ENCODE results near the gene TOMM20L.
"Not testable (repeated sequence)": the region's sequence is repeated elsewhere in the genome, so short reads cannot be mapped to it uniquely, and the experiment has no call there.

Gene TOMM20L

DNA sequence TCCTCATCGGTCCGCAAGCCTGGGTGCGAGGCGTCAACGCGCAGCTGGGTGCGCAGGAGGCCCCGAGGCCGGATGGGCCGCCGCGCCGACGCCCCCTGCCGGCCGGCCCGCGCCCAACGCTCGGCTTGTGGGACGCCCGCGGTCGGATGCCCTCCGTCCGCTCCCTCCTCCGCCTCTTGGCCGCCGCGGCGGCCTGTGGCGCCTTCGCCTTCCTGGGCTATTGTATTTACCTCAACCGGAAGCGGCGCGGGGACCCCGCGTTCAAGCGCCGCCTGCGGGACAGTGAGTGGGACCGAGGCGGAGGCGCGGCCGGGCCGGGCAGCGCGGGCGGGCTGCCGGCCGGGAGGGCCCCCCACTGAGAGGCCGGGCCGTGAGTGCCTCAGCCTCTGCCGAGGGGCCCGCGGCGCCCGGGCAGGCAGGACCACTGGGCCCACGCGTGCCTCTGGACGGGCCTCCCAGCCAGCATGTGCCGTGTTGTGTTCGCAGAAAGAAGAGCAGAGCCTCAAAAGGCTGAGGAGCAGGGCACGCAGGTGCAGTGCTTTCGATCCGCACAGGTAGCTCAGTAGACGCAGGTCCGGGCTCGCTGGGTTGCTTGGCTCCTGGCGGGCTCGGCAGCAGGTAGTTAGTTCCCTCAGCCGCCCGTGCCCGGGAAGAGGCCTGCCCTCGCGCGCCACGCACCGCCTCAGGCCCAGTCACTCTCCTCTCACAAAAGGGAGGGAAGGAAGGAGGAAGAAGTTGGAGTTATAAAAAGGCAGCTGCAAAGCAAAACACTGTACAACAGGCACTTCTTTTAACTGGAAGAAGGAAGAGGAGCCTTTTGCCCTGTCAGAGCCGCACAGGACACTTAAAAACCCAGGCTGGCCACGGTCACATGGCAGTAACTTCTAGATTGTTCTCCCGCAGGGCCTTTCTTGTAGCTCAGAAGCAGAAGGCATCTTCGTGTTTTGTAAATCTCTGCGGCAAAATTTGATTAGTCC, at the start of gene TOMM20L:
TSS of gene TOMM20L (plus strand) at position 119 of the 977 bp plus-strand sequence. CDS start at position 147, 28 bp downstream.
- peak; percentile 80 for DNase-seq (ENCODE audit: low spot score)

DNA sequence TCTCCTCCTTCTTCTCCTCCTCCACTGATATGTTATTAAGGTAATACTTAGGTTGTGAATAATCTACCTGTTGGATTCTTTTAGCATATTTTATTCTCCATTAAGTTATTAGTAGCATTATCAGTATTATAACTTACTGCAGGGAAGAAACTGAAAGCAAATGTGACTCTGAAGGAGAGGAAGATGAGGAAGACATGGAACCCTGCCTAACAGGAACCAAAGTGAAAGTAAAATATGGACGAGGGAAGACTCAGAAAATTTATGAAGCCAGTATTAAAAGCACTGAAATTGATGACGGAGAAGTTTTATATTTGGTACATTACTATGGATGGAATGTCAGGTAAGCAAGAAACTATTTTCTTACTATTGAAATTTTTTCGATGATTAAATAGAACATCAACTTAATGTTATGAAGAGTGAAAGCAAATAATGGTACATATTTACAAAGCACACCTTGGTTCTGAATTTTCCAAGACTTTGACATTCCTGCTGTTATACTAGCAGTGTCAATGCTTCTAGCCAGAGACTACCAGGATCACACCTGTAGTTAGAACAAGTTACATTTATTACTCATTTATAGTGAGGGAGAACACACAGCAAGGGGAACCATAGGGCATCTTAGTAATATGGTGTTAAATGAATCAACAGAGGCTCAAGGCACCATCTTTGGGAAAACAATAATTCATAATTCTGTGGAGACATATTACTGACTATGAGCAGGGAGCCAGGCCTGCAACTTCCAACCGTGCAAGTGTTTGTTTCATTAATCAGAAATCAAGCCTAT, 42.0 kb upstream of the TOMM20L start:
- DNase-seq (ENCODE audit: low spot score), result peak; percentile 55

DNA sequence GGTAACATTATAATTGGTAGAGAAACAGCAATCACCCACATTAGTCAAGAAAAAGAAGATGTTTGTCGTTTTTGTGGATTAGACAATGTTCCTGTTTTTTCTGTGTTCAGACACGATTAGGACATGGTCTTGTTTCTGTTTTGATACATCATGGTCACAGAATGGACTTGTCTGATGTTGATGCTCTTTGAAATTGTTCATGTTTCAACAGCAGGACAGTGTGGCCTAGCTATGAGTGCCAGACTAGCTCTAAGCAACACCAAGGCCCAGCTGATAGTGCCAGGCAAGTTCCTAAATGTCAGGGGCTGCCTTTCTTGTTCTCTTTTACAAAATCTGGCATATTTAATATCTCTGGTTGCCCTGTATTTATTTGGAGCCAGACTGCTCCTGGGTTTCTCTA, 40.9 kb upstream of the TOMM20L start:
- DNase-seq (ENCODE audit: low spot score), result no peak

DNA sequence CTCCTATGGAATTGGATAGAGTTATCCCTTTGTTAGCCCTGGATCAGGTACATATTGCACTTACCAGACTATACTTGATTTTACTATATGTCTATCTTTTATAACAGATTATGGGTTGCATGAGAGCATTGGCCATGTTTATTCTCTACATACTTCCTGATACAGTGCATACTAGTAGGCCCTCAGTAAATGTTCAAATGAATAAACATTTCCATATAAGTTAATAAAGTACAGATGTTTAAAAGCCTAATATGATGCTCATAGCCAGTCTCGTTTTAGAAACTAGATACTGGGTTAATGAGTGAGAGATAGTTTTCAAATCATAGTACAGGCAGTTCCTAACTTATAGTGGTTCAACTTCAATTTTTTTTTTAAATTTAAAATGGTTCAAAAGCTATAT, 39.5 kb upstream of the TOMM20L start:
- DNase-seq (ENCODE audit: low spot score), result no peak

DNA sequence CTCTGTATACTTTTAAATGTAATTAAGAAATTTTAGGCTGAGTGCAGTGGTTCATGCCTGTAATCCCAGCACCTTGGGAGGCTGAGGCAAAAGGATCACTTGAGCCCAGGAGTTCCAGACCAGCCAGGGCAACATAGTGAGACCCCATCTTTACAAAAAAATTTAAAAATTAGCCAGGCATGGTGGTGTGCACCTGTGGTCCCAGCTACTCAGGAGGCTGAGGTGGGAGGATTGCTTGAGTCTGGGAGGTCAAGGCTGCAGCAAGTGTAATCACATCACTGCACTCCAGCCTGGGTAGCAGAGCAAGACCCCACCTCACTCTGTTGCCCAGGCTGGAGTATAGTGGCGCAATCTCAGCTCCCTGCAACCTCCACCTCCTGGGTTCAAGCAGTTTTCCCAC, 33.5 kb upstream of the TOMM20L start:
- DNase-seq (ENCODE audit: low spot score), result not testable (repeated sequence)

DNA sequence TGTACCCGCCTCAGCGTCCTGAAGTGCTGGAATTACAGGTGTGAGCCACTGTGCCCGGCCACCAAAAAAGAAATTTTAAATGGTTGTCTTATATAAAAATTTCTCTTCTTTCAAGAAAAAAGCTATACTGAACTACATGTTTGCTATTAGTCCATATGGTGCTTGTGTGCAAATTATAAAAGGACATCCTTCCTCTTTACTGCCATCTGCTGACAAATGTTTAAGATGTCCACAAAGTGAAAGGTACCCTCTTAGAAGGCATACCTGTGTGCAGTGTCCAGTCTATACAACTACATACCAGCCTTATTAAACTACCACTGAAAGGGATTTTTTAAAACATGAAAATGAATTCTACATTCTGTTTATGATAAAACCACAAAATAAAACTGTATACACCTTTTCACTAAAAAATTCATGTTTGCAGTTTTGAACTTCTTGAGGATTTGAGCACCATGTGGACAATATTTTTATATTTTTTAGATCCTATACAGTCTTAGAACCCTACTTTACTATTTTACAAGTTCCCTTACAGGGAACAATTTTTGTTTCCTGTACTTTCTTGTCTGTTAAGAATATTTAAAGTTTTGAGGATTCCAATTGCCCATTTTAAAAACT, 32.8 kb upstream of the TOMM20L start:
- DNase-seq (ENCODE audit: low spot score), result peak; percentile 59

DNA sequence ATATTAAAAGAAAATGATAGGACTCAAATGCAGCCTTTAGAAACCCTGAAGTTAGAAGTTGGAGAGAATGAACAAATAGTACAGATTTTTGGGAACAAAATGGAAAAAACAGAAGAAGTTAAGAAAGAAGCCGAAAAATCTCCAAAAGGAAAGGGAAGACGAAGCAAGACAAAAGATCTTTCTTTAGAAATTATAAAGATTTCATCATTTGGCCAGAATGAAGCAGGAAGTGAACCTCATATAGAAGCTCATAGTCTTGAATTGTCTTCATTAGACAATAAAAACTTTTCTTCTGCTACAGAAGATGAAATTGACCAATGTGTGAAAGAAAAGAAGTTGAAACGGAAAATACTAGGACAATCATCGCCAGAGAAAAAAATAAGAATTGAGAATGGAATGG, 31.4 kb upstream of the TOMM20L start:
- DNase-seq (ENCODE audit: low spot score), result no peak

DNA sequence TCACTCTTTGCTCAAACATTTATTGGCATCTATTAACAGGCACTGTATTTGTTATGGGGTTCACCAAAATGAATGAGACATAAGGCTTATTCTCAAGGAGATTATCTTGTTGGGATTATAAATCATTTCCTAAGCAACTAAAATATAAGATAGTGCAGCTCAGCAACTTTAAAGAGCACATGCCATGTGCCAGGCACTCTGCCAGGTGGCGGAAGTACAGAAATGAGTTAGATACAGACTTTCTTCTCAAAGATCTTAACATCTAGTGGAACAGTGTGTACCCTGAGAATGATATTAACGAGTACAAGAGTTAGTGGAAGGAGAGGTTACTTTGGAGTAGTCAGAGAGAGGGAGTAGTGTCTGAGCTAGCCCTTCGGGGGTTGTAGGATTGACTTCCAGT, 28.4 kb upstream of the TOMM20L start:
- no peak for DNase-seq (ENCODE audit: low spot score)

DNA sequence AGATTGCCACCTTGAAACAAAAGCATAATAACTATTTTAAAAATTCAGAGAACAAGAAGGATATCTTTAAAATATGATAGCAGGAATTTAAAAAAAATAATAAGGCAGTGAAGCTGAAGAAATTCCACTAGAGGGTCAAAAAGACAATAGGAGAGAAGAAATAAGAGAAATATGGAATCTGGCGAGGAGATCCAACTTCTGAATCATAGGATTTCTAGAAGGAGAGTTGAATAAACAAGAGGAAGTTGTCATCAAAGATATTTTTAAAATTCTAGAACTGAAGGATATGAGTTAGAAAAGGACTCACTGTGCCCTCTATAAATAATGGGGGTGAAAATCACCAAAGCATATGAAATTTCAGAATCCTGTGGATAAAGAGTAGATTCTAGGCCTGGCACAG, 26.8 kb upstream of the TOMM20L start:
- no peak for DNase-seq (ENCODE audit: low spot score)

DNA sequence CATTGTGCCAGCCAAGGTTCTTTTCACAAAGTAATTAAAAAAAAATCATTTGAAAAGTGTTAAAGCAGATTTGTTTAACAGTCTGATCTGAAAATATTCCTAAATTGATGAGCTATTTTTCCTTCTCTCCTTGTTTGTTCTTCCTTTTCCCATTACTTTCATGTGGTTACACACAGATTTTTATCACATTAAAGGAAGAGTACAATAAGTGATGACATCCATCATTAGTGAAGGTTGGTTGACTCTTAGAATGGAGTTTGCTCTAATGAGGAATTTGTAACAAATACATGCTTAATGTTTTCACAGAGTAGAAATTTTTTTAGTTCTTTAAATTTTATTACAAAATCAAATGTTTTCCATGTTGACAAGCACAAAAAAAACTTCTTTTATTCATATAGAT, 18.9 kb upstream of the TOMM20L start:
- no peak for DNase-seq (ENCODE audit: low spot score)

DNA sequence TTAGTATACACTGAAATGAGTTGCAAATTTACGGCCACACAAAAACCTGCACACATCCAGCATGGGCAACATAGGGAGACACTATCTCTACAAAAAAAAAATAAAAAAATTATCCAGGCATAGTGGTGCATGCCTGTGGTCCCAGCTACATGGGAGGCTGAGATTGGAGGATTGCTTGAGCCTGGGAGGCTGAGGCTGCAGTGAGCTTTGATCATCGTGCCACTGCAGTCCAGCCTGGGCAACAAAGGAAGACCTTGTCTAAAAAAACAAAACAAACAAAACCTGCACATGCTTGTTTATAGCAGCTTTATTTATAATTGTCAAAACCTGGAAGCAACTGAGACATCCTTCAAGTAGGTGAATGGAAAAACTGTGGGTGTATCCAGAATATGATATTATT, 4.9 kb upstream of the TOMM20L start:
- no peak for DNase-seq (ENCODE audit: low spot score)

DNA sequence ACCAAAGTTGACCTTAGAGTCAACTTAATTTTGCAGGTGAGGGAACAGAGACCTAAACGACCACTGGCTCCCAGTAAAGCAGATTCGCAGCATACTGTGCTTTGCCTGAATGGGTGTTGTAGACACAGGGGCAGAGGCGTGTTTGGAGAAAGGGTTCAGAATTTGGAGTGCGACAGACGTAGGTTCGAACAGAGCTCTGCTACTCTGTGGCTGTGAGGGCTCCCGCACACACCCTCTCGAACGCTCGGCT, 243 bp upstream of the TOMM20L start:
- no peak for DNase-seq (ENCODE audit: low spot score)

DNA sequence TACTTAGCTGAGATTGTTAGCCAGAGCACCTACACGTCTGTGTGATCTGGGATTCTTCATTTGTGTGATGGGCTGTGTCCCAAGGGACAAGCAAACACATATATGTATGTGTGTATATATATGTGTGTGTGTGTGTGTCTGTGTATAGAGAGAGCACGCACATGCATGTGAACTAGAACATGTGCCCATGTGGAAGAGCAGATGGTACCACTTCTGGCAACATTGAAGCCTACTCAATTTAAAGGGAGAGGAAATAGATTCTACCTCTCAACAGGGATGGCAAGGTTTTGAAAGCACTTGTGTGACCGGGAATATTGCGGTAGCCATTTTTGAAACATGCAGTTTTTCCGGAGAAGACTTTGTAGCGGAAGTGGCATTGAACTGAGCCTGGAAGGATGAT, 1.4 kb downstream of the TOMM20L start:
- no peak for DNase-seq (ENCODE audit: low spot score)

DNA sequence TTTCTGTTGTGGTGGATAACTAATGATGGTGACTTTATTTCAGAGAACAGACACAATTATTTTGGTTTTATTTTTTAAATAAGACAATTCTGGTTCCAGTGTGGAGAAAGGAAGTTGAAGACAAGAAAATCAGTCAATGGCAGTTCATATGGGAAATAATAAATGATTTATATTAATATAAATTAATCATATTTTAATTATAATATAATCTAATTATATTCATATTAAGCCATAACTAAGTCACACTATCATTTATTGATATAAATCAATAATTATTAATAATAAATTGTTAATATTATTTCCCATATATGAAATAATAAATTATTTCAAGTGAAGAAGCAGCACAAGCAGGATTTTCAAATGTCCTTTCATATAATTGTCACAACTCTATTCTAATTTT, 2.8 kb downstream of the TOMM20L start:
- DNase-seq (ENCODE audit: low spot score), result no peak

DNA sequence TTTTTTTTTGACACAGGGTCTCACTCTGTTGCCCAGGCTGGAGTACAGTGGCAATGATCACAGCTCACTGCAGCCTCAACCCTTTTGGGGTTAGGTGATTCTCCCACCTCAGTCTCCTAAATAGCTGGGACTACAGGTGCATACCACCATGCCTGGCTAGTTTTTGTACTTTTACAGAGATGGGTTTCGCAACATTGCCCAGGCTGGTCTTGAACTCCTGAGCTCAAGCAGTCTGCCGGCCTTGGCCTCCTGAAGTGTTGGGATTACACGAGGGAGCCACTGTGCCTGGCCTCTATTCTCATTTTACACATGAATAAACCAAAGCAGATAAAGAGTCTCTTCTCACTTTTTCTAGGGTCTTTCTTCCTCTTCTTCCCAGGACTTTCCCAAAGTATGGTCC, 3.2 kb downstream of the TOMM20L start:
- DNase-seq (ENCODE audit: low spot score), result no peak

DNA sequence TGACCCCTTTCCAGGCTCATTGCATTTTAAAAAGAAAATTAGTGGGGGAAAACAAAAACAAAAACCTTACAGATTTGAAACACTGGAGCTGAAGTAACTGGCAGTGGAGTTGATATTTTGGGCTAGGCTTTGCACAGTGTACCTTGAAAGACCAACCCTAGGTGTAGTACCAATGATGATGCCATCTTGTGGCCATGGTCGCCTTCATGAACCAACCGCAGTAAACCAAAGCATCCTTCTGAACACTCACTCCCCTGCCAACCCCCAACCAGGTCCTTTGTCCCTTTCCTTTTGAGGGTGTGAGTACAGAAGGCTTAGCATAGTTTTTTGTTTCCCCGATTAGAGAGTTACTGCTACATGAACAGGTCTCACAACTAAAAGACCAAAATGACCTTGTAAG, 5.9 kb downstream of the TOMM20L start:
- no peak for DNase-seq (ENCODE audit: low spot score)

DNA sequence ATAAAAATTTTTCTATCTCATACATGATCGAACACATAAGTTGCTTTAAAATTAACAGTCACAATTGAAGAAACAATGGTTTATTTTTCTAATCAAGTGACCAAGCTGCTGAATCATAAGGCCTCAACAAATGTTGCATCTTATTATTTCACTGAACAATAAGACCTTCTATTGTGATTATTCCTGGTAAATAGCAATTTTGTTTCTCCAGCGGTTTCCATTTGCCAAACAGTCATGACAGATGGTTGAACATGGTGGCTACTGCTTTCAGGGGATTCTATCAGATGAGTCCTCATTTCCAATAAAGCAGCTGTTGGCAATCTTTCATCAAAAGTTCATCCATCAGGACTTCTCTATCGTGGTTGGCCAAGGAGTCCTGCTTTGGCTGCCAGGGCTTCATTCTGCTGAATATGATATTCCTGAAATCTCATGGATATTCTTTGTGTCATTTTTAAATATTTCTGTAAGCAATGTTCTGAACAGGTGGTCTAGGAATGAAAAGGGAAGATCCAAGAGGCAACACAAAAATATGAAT, 13.0 kb downstream of the TOMM20L start:
- no peak for DNase-seq (ENCODE audit: low spot score)

DNA sequence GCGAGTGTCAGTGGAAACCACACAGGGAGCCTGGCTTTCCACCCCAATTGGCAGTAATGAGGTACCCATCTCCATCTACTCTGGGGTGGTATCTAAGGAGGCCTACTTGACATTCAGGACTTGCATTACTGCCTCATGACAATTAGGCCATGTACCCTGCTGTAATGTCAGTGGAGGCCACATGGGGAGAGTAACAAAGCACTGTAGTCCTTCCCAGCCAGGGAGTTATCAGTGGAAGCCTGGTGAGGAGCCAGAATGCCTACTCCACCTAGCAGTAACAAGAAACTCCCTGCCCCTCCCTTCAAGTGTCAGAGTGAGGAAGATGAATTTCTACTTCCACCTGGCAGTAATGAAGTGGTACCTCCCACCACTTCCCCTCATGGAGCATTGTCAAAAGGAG, 19.1 kb downstream of the TOMM20L start:
- peak; percentile 54 for DNase-seq (ENCODE audit: low spot score)

DNA sequence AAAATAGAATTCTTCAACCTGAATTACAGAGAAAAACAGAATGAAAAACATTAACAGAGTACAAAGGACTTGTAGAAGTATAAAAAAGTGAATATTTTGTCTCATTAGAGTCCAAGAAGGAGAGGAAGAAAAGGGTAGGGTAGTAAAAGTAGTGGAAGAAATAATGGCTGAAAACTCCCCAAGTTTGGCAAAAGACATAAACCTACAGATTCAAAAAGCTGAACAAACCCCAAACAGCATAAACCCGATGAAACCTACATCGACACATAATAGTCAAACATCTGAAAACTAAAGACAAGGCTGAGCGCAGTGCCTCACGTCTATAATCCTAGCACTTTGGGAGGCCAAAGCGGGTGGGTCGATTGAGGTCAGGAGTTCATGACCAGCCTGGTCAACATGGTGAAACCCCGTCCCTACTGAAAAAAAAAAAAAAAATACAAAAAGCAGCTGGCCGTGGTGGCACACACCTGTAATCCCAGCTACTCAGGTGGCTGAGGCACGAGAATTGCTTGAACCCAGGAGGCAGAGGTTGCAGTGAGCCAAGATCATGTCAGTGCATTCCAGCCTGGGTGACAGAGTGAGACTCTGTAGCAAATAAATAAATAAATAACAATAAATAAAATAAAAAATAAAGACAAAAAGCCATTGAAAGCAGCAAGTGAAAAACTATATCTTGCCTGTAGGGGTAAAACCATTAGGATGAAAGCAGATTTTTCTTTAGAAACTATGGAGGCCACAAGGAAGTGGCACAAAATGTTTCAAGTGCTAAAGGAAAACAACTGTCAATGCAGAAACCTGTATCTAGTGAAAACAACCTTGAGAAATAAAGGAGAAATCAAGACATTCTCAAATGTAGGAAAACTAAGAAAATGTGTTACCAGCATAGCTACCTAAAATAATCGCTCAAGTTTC, 20.2 kb downstream of the TOMM20L start:
- no peak for DNase-seq (ENCODE audit: low spot score)

DNA sequence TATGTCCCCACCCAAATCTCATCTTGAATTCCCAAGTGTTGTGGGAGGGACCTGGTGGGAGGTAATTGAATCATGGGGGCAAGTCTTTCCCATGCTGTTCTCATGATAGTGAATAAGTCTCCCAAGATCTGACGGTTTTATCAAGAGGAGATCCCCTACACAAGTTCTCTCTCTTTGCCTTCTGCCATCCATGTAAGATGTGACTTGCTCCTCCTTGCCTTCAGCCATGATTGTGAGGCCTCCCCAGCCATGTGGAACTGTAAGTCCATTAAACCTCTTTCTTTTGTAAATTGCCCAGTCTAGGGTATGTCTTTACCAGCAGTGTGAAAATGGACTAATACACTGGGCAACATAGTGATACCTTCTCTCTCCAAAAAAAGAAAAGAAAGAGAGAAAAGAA, 21.2 kb downstream of the TOMM20L start:
- DNase-seq (ENCODE audit: low spot score), result not testable (repeated sequence)

DNA sequence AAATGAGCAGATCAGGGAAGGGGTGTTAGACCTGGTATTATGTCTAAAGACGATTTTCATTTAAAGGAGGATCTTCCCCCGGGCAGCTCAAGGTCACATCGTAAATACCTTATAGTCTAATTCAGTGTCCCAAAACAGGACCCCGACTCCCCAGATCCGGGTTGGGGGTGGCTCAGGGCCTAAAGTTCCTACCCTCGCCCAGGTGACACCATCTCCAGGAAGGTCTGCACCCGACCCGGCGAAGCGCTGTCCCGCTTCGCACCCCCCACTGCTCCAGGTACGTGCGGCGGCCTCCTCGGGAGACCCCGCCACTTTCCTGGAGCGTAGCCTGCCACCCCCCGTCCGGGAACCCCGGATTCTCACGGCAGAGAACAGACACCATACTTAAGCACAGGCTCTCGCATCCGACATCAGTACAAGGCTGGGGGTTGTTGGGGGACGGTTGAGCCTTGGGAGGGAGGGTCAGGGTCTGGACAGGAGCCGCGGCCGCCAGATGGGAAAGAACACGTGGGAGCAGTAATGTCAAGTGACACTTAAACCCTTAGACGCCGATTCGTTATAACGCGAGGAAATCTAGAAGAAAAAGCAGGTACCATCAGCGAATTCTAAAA, 31.0 kb downstream of the TOMM20L start:
- DNase-seq (ENCODE audit: low spot score), result no peak
